Activated B cell treated with CpG ODN at 0.5 μM for 24 hours (primary cell): ENCODE results near the gene FSD1. TPM values are rescaled to one million over a fixed set of nuclear protein-coding genes. Genes with fewer than 3 reads are reported as not detected.

Experiments used
- ATAC-seq: fragments of 200-7000 bp; cut with Tn5 transposase; one replicate; pipeline ENCODE4 v1.10.0; 2021; ENCODE audit warnings: low read depth, mild to moderate bottlenecking, moderate library complexity
- CTCF ChIA-PET: fragments of 350-600 bp; sonication (Branson Sonifier 250); formaldehyde crosslinking; loops from one replicate; lab custom pipeline; 2021; ENCODE audit warnings: antibody characterized with exemption; lab: Charles Lee
- POLR2A ChIA-PET: fragments of 350-600 bp; sonication (Branson Sonifier 250); formaldehyde crosslinking; loops from one replicate; lab custom pipeline; 2021; ENCODE audit warnings: antibody characterized with exemption; lab: Charles Lee
- DNase-seq: peaks from one replicate; pipeline ENCODE4 v3.0.0; 2022
- H3K27ac Mint-ChIP-seq: one replicate; pipeline ENCODE4 v1.8.0; 2020; ENCODE audit warnings: mixed read lengths
- H3K27me3 Mint-ChIP-seq: one replicate; pipeline ENCODE4 v1.8.0; 2021; ENCODE audit warnings: mixed read lengths
- H3K36me3 Mint-ChIP-seq: one replicate; pipeline ENCODE4 v1.8.0; 2021; ENCODE audit warnings: low read depth, mixed read lengths
- H3K4me1 Mint-ChIP-seq: one replicate; pipeline ENCODE4 v1.8.0; 2021; ENCODE audit warnings: mixed read lengths
- H3K4me3 Mint-ChIP-seq: one replicate; pipeline ENCODE4 v1.8.0; 2020; ENCODE audit warnings: mild to moderate bottlenecking, mixed read lengths
- H3K9me3 Mint-ChIP-seq: one replicate; pipeline ENCODE4 v1.8.0; 2020; ENCODE audit warnings: mixed read lengths
- intact Hi-C: fragments of 100-400 bp; cut with micrococcal nuclease; formaldehyde crosslinking; loops from one replicate; pipeline ENCODE4 v1.15.1; 2024
- total RNA-seq: library from RNA; stranded (reverse); gene quantifications from 2 replicates; pipeline ENCODE4 v1.2.3, GENCODE V29; 2022
- TF ChIP-seq, protein P1 (sequence below): fragments of 200-600 bp; IDR thresholded peaks from one replicate; pipeline ENCODE4 v1.8.0; 2022; ENCODE audit warnings: antibody characterized with exemption, mild to moderate bottlenecking

Gene FSD1
- total RNA-seq, 1 donor from 2014 or later: 2.6 TPM

DNA sequence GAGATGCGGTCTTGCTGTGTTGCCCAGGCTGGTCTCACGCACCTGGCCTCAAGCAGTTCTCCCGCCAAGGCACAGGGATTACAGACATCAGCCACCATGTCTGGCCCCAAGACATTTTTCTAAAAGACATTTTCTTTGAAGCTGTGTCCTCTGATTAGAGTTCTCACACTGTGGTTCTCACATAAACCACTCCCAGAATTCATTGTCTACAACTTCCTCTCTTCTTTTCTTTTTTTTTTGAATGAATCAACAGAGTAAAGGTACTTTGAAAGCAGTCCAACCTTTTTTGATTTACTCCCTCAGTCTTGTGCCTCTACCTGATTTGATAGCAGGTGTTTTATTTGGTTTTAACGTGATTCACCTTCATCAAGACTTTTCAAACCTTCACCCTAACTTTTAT, 39.6 kb upstream of the FSD1 start:
- Mint-ChIP-seq H3K27me3 (no peaks in the 10 kb centered on the region), H3K36me3 (peaks cover 82% of the 10 kb centered on the region), H3K4me3 (no peak overlapping the region), H3K27ac (no peak overlapping the region), H3K9me3 (no peaks in the 10 kb centered on the region), H3K4me1 (peaks cover 18% of the 10 kb centered on the region)
- ChIA-PET POLR2A (interaction anchor here (0.7 kb wide), 1 partner anchor 138 kb away, joined by 3 read pairs; no protein-coding TSS in a partner anchor), CTCF (no interaction called here)
- TF ChIP-seq, protein P1, sequence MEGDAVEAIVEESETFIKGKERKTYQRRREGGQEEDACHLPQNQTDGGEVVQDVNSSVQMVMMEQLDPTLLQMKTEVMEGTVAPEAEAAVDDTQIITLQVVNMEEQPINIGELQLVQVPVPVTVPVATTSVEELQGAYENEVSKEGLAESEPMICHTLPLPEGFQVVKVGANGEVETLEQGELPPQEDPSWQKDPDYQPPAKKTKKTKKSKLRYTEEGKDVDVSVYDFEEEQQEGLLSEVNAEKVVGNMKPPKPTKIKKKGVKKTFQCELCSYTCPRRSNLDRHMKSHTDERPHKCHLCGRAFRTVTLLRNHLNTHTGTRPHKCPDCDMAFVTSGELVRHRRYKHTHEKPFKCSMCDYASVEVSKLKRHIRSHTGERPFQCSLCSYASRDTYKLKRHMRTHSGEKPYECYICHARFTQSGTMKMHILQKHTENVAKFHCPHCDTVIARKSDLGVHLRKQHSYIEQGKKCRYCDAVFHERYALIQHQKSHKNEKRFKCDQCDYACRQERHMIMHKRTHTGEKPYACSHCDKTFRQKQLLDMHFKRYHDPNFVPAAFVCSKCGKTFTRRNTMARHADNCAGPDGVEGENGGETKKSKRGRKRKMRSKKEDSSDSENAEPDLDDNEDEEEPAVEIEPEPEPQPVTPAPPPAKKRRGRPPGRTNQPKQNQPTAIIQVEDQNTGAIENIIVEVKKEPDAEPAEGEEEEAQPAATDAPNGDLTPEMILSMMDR: no peak
- intact Hi-C loops: no loop called here
- DNase-seq (no peak), ATAC-seq (no peak)

- H3K4me1 Mint-ChIP-seq: peaks cover 15% of the 10 kb centered on the region
- intact Hi-C loops: no loop called here
- no peak overlapping the region for H3K27ac Mint-ChIP-seq
- H3K4me3 Mint-ChIP-seq: no peak overlapping the region
- CTCF ChIA-PET: interaction anchor here (0.6 to 4.0 kb wide), 13 partner anchors 11 to 260 kb away, joined by 3 to 40 read pairs (median 4); partner anchors contain the start of genes CHAF1A, MPND and SH3GL1
- peaks cover 76% of the 10 kb centered on the region for H3K36me3 Mint-ChIP-seq
- H3K27me3 Mint-ChIP-seq: no peaks in the 10 kb centered on the region
- TF ChIP-seq, protein P1: no peak
- DNase-seq: no peak
- ATAC-seq: no peak
- POLR2A ChIA-PET: interaction anchor here (0.7 to 1.8 kb wide), 3 partner anchors 76 to 205 kb away, joined by 3 to 12 read pairs (median 3); partner anchors contain the start of gene HDGFL2
- no peaks in the 10 kb centered on the region for H3K9me3 Mint-ChIP-seq
These were observed 38.0 kb upstream of the FSD1 start for GRCh38 chr19:4266253-4267000.

DNA sequence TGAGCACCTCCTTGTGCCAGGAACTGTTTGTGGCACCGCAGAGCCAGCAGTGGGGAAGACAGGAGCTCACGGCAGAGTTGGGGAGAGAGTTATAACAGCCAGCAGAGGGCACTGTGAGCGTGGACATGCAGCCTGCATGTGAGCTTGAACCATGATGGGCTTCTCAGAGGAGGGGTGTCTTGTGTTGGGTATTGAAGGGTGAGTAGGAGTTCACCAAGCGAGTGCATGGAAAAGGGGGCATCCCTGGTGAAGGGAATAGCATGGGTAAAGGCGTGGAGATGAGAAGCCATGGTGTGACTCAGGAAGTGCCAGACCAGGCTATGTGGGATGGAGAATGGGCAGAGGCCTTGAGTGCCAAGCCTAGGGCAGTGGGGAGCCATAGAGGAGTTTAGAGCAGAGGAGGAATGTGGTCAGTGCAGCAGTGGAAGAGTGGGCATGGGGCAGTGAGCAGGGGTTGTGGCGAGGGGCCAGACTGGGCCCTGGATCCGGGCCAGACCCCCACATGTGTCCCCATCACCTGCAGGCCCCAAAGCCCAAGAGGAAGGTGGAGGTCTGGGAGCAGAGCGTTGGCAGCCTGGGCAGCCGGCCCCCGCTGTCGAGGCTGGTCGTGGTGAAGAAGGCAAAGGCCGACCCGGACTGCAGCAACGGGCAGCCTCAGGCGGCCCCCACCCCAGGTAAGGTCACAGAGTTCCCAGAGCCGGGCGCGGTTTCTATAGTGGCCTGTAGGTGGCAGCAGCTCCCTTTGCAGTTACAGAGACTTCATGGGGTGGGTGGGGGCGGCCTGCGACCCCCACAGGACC, 37.1 kb upstream of the FSD1 start:
- Mint-ChIP-seq H3K4me1 (peaks cover 15% of the 10 kb centered on the region), H3K27me3 (no peaks in the 10 kb centered on the region), H3K9me3 (no peaks in the 10 kb centered on the region), H3K36me3 (peaks cover 76% of the 10 kb centered on the region), H3K27ac (no peak overlapping the region), H3K4me3 (no peak overlapping the region)
- ChIA-PET CTCF (interaction anchor here (0.6 to 4.0 kb wide), 13 partner anchors 10 to 259 kb away, joined by 3 to 40 read pairs (median 4); partner anchors contain the start of genes CHAF1A, MPND and SH3GL1), POLR2A (interaction anchor here (0.6 to 1.8 kb wide), 6 partner anchors 11 to 710 kb away, joined by 3 to 12 read pairs (median 4); partner anchors contain the start of genes CHAF1A, HDGFL2 and MFSD12)
- DNase-seq (peak; percentile 55), ATAC-seq (peak; percentile 75)
- TF ChIP-seq, protein P1: no peak
- intact Hi-C loops: loop anchor here (1.0 kb wide), 4 partner anchors 85 to 369 kb away; partner anchors contain the start of gene SH3GL1

DNA sequence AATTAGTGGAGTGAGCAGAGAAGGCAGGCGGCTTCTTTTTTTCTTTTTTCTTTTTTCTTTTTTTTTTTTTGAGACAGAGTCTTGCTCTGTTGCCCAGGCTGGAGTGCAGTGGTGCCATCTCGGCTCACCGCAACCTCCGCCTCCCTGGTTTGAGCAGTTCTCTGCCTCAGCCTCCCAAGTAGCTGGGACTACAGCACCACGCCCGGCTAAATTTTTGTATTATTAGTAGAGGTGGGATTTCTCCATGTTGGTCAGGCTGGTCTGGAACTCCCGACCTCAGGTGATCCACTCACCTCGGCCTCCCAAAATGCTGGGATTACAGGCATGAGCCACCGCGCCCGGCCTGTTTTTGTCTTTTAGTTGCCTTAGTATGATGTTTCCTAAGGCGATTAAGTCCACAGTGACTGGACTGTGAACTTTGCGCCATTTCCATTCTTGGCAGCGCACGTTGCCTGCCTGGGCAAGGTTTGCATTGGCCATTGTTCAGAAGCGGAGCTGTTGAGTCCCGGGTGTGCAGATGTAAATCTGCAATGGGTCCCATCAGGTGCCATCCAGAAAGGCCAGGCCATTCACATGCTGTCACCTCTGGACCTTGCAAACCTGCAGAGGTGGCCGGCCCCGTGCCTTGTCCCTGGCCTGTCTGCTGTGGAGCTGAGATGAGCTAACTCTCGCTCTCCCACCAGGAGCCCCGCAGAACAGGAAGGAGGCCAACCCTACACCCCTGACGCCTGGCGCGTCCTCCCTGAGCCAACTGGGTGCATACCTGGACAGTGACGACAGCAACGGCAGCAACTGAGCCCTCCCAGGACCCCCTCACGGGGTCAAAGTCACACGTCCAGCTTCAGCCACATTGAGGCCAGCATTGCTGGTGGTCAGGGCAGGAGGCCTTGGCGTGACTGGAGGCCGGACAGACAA, 36.2 kb upstream of the FSD1 start:
- Mint-ChIP-seq H3K27me3 (no peaks in the 10 kb centered on the region), H3K4me1 (peaks cover 15% of the 10 kb centered on the region), H3K4me3 (no peak overlapping the region), H3K27ac (no peak overlapping the region), H3K9me3 (no peaks in the 10 kb centered on the region), H3K36me3 (peaks cover 70% of the 10 kb centered on the region)
- DNase-seq (no peak), ATAC-seq (no peak)
- ChIA-PET POLR2A (interaction anchor here (0.7 to 1.8 kb wide), 3 partner anchors 10 to 711 kb away, joined by 3 to 12 read pairs (median 3); partner anchors contain the start of gene MFSD12), CTCF (interaction anchor here (1.1 to 4.0 kb wide), 5 partner anchors 9 to 256 kb away, joined by 3 to 40 read pairs (median 7); partner anchors contain the start of gene HDGFL2)
- intact Hi-C loops: loop anchor here (1.0 kb wide), 4 partner anchors 84 to 368 kb away; partner anchors contain the start of gene SH3GL1
- TF ChIP-seq, protein P1: no peak
